MM.1S (cell line): ENCODE measurements around the gene GCK.

Experiments
- DNase-seq: peaks from one replicate; pipeline ENCODE4 v3.0.0-alpha.2; 2015
- H2AFZ ChIP-seq: fragments of 300-600 bp; sonication (generic); 2 replicates; pipeline ENCODE4 v1.6.0; 2016; ENCODE audit warnings: antibody characterized with exemption, low read length
- H3F3A ChIP-seq: fragments of 300-600 bp; sonication (generic); 2 replicates; pipeline ENCODE4 v1.6.1; 2016; ENCODE audit warnings: mild to moderate bottlenecking, antibody characterized with exemption, low read length, moderate library complexity, mixed read lengths; ENCODE audit not compliant: insufficient read depth
- H3K27ac ChIP-seq: fragments of 300-600 bp; sonication (generic); 2 replicates; pipeline ENCODE4 v1.5.1; 2016; ENCODE audit warnings: mild to moderate bottlenecking, low read length
- H3K27me3 ChIP-seq: fragments of 300-600 bp; sonication (generic); replicated peaks from 2 replicates; pipeline ENCODE4 v1.6.0; 2016; ENCODE audit warnings: low read length; ENCODE audit not compliant: insufficient read depth
- H3K36me3 ChIP-seq: fragments of 300-600 bp; sonication (generic); replicated peaks from 2 replicates; pipeline ENCODE4 v1.6.1; 2016; ENCODE audit warnings: mild to moderate bottlenecking, low read length, mixed read lengths; ENCODE audit not compliant: insufficient read depth
- H3K4me1 ChIP-seq: fragments of 300-600 bp; sonication (generic); 2 replicates; pipeline ENCODE4 v1.6.1; 2016; ENCODE audit warnings: low read length, mixed read lengths
- H3K4me2 ChIP-seq: fragments of 300-600 bp; sonication (generic); 2 replicates; pipeline ENCODE4 v1.6.0; 2016; ENCODE audit warnings: low read depth, low read length
- H3K4me3 ChIP-seq: fragments of 300-600 bp; sonication (generic); 2 replicates; pipeline ENCODE4 v1.5.1; 2016; ENCODE audit warnings: low read length, mixed read lengths
- H3K79me2 ChIP-seq: fragments of 300-600 bp; sonication (generic); 2 replicates; pipeline ENCODE4 v1.6.1; 2016; ENCODE audit warnings: mixed run types, low read length, mixed read lengths
- H3K9ac ChIP-seq: fragments of 300-600 bp; sonication (generic); 2 replicates; pipeline ENCODE4 v1.6.1; 2016; ENCODE audit warnings: low read length, mixed read lengths
- H3K9me2 ChIP-seq: fragments of 300-600 bp; sonication (generic); replicated peaks from 2 replicates; pipeline ENCODE4 v1.6.1; 2016; ENCODE audit warnings: mild to moderate bottlenecking, low read length, mixed read lengths; ENCODE audit not compliant: insufficient read depth
- H3K9me3 ChIP-seq: fragments of 300-600 bp; sonication (generic); replicated peaks from 2 replicates; pipeline ENCODE4 v1.6.1; 2016; ENCODE audit warnings: mild to moderate bottlenecking, low read length, mixed read lengths; ENCODE audit not compliant: insufficient read depth
- H4K20me1 ChIP-seq: fragments of 300-600 bp; sonication (generic); 2 replicates; pipeline ENCODE4 v1.6.1; 2016; ENCODE audit warnings: mild to moderate bottlenecking, low read length, moderate library complexity, mixed read lengths; ENCODE audit not compliant: insufficient read depth
- CTCF ChIP-seq: fragments of 300-600 bp; sonication (generic); IDR thresholded peaks from 2 replicates; pipeline ENCODE4 v1.5.1; 2016; ENCODE audit warnings: antibody characterized with exemption, low read length, mixed read lengths
- EZH2 ChIP-seq: fragments of 300-600 bp; sonication (generic); optimal IDR thresholded peaks from 2 replicates; pipeline ENCODE3; 2017; ENCODE audit warnings: low read depth, mild to moderate bottlenecking, antibody characterized with exemption, low read length, mixed read lengths
- EZH2phosphoT487 ChIP-seq: fragments of 300-600 bp; sonication (generic); IDR thresholded peaks from 2 replicates; pipeline ENCODE4 v1.6.1; 2018; ENCODE audit warnings: antibody characterized with exemption, low read length

The GCK gene

GRCh38 chr7:44100458-44101302 lies 88.6 kb downstream of the GCK start:
- TF ChIP-seq EZH2 (no peak), EZH2phosphoT487 (no peak), CTCF (no peak)
- H3K27me3 ChIP-seq = peaks cover 12% of the 10 kb centered on the region
- no peaks in the 10 kb centered on the region for H3K9me3 ChIP-seq
- no peaks in the 10 kb centered on the region for H3K79me2 ChIP-seq
- H3K4me2 ChIP-seq = no peak overlapping the region
- H3K9ac ChIP-seq = no peak overlapping the region
- no peak overlapping the region for H3K4me3 ChIP-seq
- no peak overlapping the region for H2AFZ ChIP-seq
- H3K36me3 ChIP-seq = no peaks in the 10 kb centered on the region
- no peaks in the 10 kb centered on the region for H4K20me1 ChIP-seq
- DNase-seq = no peak
- H3K4me1 ChIP-seq = peaks cover 23% of the 10 kb centered on the region
- peaks cover 11% of the 10 kb centered on the region for H3F3A ChIP-seq
- H3K9me2 ChIP-seq = no peaks in the 10 kb centered on the region
- H3K27ac ChIP-seq = no peak overlapping the region

GRCh38 chr7:44099669-44100068 lies 89.6 kb downstream of the GCK start:
- H3K4me3 ChIP-seq = no peak overlapping the region
- TF ChIP-seq CTCF = no peak
- no peak for TF ChIP-seq EZH2phosphoT487
- TF ChIP-seq EZH2 = no peak
- 0 out of 2 replicates have a peak, but pooled peaks cover 2% of the 10 kb centered on the region for H3K27me3 ChIP-seq
- H4K20me1 ChIP-seq = no peaks in the 10 kb centered on the region
- no peak for DNase-seq
- no peaks in the 10 kb centered on the region for H3K36me3 ChIP-seq
- H3K79me2 ChIP-seq = no peaks in the 10 kb centered on the region
- H3K9me3 ChIP-seq = no peaks in the 10 kb centered on the region
- H2AFZ ChIP-seq = no peak overlapping the region
- H3K9ac ChIP-seq = no peak overlapping the region
- H3K27ac ChIP-seq = no peak overlapping the region
- H3K4me2 ChIP-seq = no peak overlapping the region
- H3F3A ChIP-seq = peaks cover 11% of the 10 kb centered on the region
- no peaks in the 10 kb centered on the region for H3K9me2 ChIP-seq
- peaks cover 23% of the 10 kb centered on the region for H3K4me1 ChIP-seq

- Histone ChIP-seq H4K20me1 (no peaks in the 10 kb centered on the region), H3K36me3 (no peaks in the 10 kb centered on the region), H3K4me3 (no peak overlapping the region), H3K4me1 (peaks cover 27% of the 10 kb centered on the region), H3F3A (peaks cover 11% of the 10 kb centered on the region), H3K27me3 (no peaks in the 10 kb centered on the region), H2AFZ (peak overlapping the region; percentile 67), H3K9ac (peak overlapping the region; percentile 51), H3K4me2 (peak overlapping the region; percentile 31; the same call in 1 of the 2 replicates), H3K79me2 (no peaks in the 10 kb centered on the region), H3K9me2 (no peaks in the 10 kb centered on the region), H3K27ac (peak overlapping the region; percentile 93), H3K9me3 (no peaks in the 10 kb centered on the region)
- TF ChIP-seq CTCF (no peak), EZH2 (no peak), EZH2phosphoT487 (no peak)
- DNase-seq = no peak
These were observed 90.9 kb downstream of the GCK start for GRCh38 chr7:44098092-44099068.
